K562 (cell line): ENCODE results near the gene BTRC.

Experiments used
- EZH2 ChIP-seq: IDR thresholded peaks from 2 replicates; pipeline ENCODE4 v1.6.1; 2012; ENCODE audit warnings: low read depth, mild to moderate bottlenecking, inconsistent platforms, low read length, borderline replicate concordance
- MYC ChIP-seq, 2 experiments: fragments of 250-450 bp in 1 of 2; sonication (Bioruptor Pico) in 1 of 2; IDR thresholded peaks; 2 replicates each; pipeline versions ENCODE4 v1.5.1 to v1.6.1; 2012 to 2021; ENCODE audit warnings: low read depth in 2 of 2, borderline replicate concordance in 1 of 2, improper control_type of control experiment in 1 of 2, low read length in 1 of 2, mild to moderate bottlenecking in 1 of 2, moderate library complexity in 1 of 2
- NELFE ChIP-seq: IDR thresholded peaks from 2 replicates; pipeline ENCODE4 v1.6.1; 2011; ENCODE audit warnings: mild to moderate bottlenecking; ENCODE audit not compliant: insufficient read depth, insufficient read length
- TOE1 ChIP-seq, 2 experiments: fragments of 450-650 bp in 1 of 2; sonication (generic) in 1 of 2; formaldehyde crosslinking in 1 of 2; IDR thresholded peaks; 2 replicates each; pipeline versions ENCODE4 v1.7.1 to v1.8.0; 2016 to 2022; ENCODE audit warnings: borderline replicate concordance in 2 of 2, mild to moderate bottlenecking in 2 of 2, antibody characterized with exemption in 1 of 2, inconsistent platforms in 1 of 2, low read depth in 1 of 2, missing genetic modification reagents in 1 of 2, moderate library complexity in 1 of 2
- YBX1 ChIP-seq: fragments of 450-650 bp; IDR thresholded peaks from 2 replicates; pipeline ENCODE4 v1.7.1; 2016; ENCODE audit warnings: mild to moderate bottlenecking
- ZFPM2 ChIP-seq: fragments of 250-450 bp; sonication (Bioruptor Pico); IDR thresholded peaks from 2 replicates; pipeline ENCODE4 v1.5.1; 2022; ENCODE audit warnings: mild to moderate bottlenecking
- TF ChIP-seq, protein P1 (sequence below), 3 experiments: IDR thresholded peaks in 2 of 3; conservative IDR thresholded peaks in 1 of 3; 2 replicates each; pipeline ENCODE4 v1.5.1; 2011 to 2012; ENCODE audit warnings: low read length in 3 of 3, mild to moderate bottlenecking in 3 of 3, control low read depth in 2 of 3, improper control_type of control experiment in 1 of 3, inconsistent platforms in 1 of 3, low read depth in 1 of 3, mixed read lengths in 1 of 3, moderate library complexity in 1 of 3; ENCODE audit not compliant: insufficient read depth in 2 of 3
- TF ChIP-seq, protein P2 (sequence below): IDR thresholded peaks from 2 replicates; pipeline ENCODE4 v1.6.1; 2016; ENCODE audit warnings: missing genetic modification characterization, missing compliant biosample characterization
- TF ChIP-seq, protein P3 (sequence below): sonication (generic); formaldehyde crosslinking; IDR thresholded peaks from 2 replicates; pipeline ENCODE4 v1.8.0; 2023; ENCODE audit warnings: mild to moderate bottlenecking, missing genetic modification reagents
- TF ChIP-seq, protein P4 (sequence below): fragments of 450-650 bp; conservative IDR thresholded peaks from 2 replicates; pipeline ENCODE4 v1.6.1; 2016; ENCODE audit warnings: missing genetic modification characterization, low read depth, mild to moderate bottlenecking, control low read depth, missing compliant biosample characterization

DNA sequence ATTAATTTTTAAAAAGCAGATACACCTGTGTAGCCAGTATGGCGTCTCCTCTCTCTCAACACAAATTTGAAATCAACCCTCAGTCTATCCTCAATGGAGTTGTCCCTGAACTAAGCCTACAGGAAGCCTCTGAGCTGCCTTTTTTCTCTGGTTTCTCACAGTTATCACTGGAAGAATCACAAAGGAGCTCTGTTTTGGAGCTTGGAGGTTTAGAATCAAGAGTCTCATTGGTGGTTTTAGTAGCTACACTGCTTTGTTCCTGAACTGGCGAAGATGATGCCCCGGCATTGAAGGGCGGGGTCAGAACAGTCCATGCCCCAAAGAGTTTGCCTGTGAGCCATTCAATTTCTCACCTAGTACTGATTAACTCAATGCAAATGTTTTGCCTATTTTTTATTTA, 16.1 kb upstream of the BTRC start:
- TF ChIP-seq ZFPM2 (CRISPR knock-in tag), result no peak
- TF ChIP-seq TOE1 (IDR thresholded peaks at IDR 0.05; ENCODE audit: borderline replicate concordance), result no peak
- TF ChIP-seq TOE1 (CRISPR knock-in tag; IDR thresholded peaks at IDR 0.05; ENCODE audit: borderline replicate concordance, low read depth), result no peak
- TF ChIP-seq, protein P1, sequence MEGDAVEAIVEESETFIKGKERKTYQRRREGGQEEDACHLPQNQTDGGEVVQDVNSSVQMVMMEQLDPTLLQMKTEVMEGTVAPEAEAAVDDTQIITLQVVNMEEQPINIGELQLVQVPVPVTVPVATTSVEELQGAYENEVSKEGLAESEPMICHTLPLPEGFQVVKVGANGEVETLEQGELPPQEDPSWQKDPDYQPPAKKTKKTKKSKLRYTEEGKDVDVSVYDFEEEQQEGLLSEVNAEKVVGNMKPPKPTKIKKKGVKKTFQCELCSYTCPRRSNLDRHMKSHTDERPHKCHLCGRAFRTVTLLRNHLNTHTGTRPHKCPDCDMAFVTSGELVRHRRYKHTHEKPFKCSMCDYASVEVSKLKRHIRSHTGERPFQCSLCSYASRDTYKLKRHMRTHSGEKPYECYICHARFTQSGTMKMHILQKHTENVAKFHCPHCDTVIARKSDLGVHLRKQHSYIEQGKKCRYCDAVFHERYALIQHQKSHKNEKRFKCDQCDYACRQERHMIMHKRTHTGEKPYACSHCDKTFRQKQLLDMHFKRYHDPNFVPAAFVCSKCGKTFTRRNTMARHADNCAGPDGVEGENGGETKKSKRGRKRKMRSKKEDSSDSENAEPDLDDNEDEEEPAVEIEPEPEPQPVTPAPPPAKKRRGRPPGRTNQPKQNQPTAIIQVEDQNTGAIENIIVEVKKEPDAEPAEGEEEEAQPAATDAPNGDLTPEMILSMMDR (IDR thresholded peaks at IDR 0.05 in 2 of 3, conservative IDR thresholded peaks at IDR 0.05 in 1 of 3; ENCODE audit: insufficient read depth in 2 of 3, low read depth in 1 of 3, low read length in 3 of 3), result no peak
- no peak for TF ChIP-seq MYC (IDR thresholded peaks at IDR 0.05; ENCODE audit: low read depth, low read length)
- TF ChIP-seq MYC (CRISPR knock-in tag; IDR thresholded peaks at IDR 0.05; ENCODE audit: borderline replicate concordance, low read depth), result no peak
- no peak for TF ChIP-seq EZH2
- TF ChIP-seq, protein P2, sequence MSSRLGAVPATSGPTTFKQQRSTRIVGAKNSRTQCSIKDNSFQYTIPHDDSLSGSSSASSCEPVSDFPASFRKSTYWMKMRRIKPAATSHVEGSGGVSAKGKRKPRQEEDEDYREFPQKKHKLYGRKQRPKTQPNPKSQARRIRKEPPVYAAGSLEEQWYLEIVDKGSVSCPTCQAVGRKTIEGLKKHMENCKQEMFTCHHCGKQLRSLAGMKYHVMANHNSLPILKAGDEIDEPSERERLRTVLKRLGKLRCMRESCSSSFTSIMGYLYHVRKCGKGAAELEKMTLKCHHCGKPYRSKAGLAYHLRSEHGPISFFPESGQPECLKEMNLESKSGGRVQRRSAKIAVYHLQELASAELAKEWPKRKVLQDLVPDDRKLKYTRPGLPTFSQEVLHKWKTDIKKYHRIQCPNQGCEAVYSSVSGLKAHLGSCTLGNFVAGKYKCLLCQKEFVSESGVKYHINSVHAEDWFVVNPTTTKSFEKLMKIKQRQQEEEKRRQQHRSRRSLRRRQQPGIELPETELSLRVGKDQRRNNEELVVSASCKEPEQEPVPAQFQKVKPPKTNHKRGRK (tag), result no peak
- TF ChIP-seq, protein P3, sequence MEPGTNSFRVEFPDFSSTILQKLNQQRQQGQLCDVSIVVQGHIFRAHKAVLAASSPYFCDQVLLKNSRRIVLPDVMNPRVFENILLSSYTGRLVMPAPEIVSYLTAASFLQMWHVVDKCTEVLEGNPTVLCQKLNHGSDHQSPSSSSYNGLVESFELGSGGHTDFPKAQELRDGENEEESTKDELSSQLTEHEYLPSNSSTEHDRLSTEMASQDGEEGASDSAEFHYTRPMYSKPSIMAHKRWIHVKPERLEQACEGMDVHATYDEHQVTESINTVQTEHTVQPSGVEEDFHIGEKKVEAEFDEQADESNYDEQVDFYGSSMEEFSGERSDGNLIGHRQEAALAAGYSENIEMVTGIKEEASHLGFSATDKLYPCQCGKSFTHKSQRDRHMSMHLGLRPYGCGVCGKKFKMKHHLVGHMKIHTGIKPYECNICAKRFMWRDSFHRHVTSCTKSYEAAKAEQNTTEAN (CRISPR knock-in tag), result no peak
- TF ChIP-seq, protein P4, sequence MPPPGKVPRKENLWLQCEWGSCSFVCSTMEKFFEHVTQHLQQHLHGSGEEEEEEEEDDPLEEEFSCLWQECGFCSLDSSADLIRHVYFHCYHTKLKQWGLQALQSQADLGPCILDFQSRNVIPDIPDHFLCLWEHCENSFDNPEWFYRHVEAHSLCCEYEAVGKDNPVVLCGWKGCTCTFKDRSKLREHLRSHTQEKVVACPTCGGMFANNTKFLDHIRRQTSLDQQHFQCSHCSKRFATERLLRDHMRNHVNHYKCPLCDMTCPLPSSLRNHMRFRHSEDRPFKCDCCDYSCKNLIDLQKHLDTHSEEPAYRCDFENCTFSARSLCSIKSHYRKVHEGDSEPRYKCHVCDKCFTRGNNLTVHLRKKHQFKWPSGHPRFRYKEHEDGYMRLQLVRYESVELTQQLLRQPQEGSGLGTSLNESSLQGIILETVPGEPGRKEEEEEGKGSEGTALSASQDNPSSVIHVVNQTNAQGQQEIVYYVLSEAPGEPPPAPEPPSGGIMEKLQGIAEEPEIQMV, result no peak
- TF ChIP-seq YBX1, result no peak
- no peak for TF ChIP-seq NELFE
